ENCODE measurements around the gene LBHD2.

The LBHD2 gene

DNA sequence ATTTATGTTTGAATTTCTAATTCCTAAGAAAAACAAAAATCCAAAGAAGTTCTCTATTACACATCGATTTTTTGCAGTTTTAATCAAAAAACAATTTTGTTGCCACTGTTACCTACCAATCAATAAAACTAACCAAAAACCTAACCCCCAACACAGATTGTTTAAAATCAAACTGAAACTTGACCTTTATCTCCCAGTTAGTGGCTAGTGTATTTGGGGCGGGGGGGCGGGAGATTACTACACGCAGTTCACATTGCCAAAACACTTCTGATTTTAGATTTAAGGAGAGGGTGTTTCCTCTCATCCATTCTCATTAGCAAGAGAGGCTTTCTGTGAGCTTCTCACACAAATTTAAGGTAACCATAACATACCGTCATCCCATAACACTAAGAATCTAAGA is 33.1 kb upstream of the LBHD2 start:
- Histone ChIP-seq H3K79me2 (ENCODE audit: control insufficient read depth, insufficient read depth, low read length) (peaks cover 64% of the 10 kb centered on the region), H3K4me3 (ENCODE audit: low read length) (no peak overlapping the region), H2AK5ac (ENCODE audit: low read length) (no peak overlapping the region), H4K8ac (ENCODE audit: low read depth, low read length) (no peak overlapping the region), H3K4me2 (ENCODE audit: low read length) (no peak overlapping the region), H3K23ac (ENCODE audit: low read length) (no peak overlapping the region), H3K18ac (ENCODE audit: low read length) (no peak overlapping the region), H2BK120ac (ENCODE audit: low read depth, low read length) (no peak overlapping the region), H3K27me3 (ENCODE audit: insufficient read depth, low read length, poor library complexity) (no peaks in the 10 kb centered on the region), H3K4ac (ENCODE audit: low read depth, low read length) (no peak overlapping the region), H3K4me1 (ENCODE audit: control insufficient read depth, low read depth, low read length) (peaks cover 4% of the 10 kb centered on the region), H3K27ac (ENCODE audit: low read depth, low read length) (no peak overlapping the region), H3K56ac (ENCODE audit: low read length) (no peak overlapping the region), H2BK15ac (replicated peaks; ENCODE audit: low read depth) (no peak overlapping the region), H3K9ac (ENCODE audit: low read length) (no peak overlapping the region), H3K36me3 (ENCODE audit: control insufficient read depth, insufficient read depth, low read length) (no peaks in the 10 kb centered on the region), H2BK5ac (ENCODE audit: low read length) (no peak overlapping the region), H3K79me1 (ENCODE audit: low read length) (peaks cover 23% of the 10 kb centered on the region), H4K5ac (ENCODE audit: low read length) (no peak overlapping the region)
- no peak for DNase-seq
- WGBS (ENCODE audit: extremely low coverage, insufficient coverage, low lambda C conversion rate): 100% methylated on average over 1 of the region's 5 CpGs

DNA sequence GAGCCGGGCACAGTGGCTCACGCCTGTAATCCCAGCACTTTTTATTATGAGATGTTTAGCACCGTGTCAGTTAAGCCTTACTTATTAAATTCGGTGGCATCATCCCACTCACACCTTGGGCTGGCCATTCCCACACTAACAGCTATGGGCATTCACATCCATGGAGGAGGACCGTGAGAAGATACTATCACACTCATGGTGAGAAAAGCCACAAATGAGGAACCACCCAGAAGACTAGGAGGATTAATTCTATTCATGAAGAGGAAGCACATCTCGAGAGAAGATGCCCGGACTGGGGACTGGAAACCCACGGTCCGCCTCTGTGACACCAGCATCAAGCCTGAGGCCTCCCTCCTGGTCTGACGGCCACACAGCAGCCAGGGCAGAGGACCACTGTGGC is 31.6 kb upstream of the LBHD2 start:
- peaks cover 5% of the 10 kb centered on the region for H3K4me1 ChIP-seq (ENCODE audit: control insufficient read depth, low read depth, low read length)

DNA sequence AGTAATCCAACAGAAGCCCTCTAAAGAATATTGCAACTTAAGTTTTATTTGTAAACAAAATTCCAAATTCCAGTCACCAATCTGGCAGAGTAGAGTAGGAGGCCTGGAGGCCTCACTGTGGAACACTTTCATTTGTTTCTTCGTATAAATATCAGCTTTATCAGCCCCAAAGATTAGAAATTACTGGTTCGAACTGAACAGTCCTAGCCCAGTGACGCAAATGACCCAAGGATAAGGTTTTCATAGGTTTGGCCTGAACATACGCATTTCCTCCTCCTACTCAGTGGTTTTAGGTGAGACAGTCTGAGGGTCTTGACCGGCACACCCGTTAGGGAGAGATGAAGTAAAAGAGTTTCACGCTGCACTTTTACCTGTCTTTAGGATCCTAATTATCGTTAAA is 28.3 kb upstream of the LBHD2 start:
- Histone ChIP-seq H2AK5ac (ENCODE audit: low read length) (no peak overlapping the region), H3K27ac (ENCODE audit: low read depth, low read length) (no peak overlapping the region), H4K8ac (ENCODE audit: low read depth, low read length) (no peak overlapping the region), H3K4me2 (ENCODE audit: low read length) (peak overlapping the region; percentile 47), H3K56ac (ENCODE audit: low read length) (peak overlapping the region; percentile 37), H3K9ac (ENCODE audit: low read length) (peak overlapping the region; percentile 72), H3K79me1 (ENCODE audit: low read length) (peaks cover 12% of the 10 kb centered on the region), H3K4me1 (ENCODE audit: control insufficient read depth, low read depth, low read length) (peaks cover 5% of the 10 kb centered on the region), H3K23ac (ENCODE audit: low read length) (no peak overlapping the region), H3K4me3 (ENCODE audit: low read length) (no peak overlapping the region), H3K79me2 (ENCODE audit: control insufficient read depth, insufficient read depth, low read length) (peaks cover 41% of the 10 kb centered on the region), H3K4ac (ENCODE audit: low read depth, low read length) (no peak overlapping the region), H2BK120ac (ENCODE audit: low read depth, low read length) (no peak overlapping the region), H3K27me3 (ENCODE audit: insufficient read depth, low read length, poor library complexity) (no peaks in the 10 kb centered on the region), H3K18ac (ENCODE audit: low read length) (no peak overlapping the region), H2BK5ac (ENCODE audit: low read length) (no peak overlapping the region), H2BK15ac (replicated peaks; ENCODE audit: low read depth) (no peak overlapping the region), H3K36me3 (ENCODE audit: control insufficient read depth, insufficient read depth, low read length) (no peaks in the 10 kb centered on the region), H4K5ac (ENCODE audit: low read length) (no peak overlapping the region)
- WGBS (ENCODE audit: extremely low coverage, insufficient coverage, low lambda C conversion rate): no CpG with 5 or more reads among the region's 8 CpGs
- DNase-seq: no peak

More for the DNA sequence above, 31.6 kb upstream of the LBHD2 start:
- Histone ChIP-seq H3K79me2 (ENCODE audit: control insufficient read depth, insufficient read depth, low read length) (peaks cover 63% of the 10 kb centered on the region), H4K8ac (ENCODE audit: low read depth, low read length) (no peak overlapping the region), H3K56ac (ENCODE audit: low read length) (no peak overlapping the region), H2BK5ac (ENCODE audit: low read length) (no peak overlapping the region), H3K4me2 (ENCODE audit: low read length) (no peak overlapping the region), H3K36me3 (ENCODE audit: control insufficient read depth, insufficient read depth, low read length) (no peaks in the 10 kb centered on the region), H3K27ac (ENCODE audit: low read depth, low read length) (no peak overlapping the region), H3K4me3 (ENCODE audit: low read length) (no peak overlapping the region), H3K18ac (ENCODE audit: low read length) (no peak overlapping the region), H2BK15ac (replicated peaks; ENCODE audit: low read depth) (no peak overlapping the region), H2BK120ac (ENCODE audit: low read depth, low read length) (no peak overlapping the region), H3K9ac (ENCODE audit: low read length) (no peak overlapping the region), H3K23ac (ENCODE audit: low read length) (no peak overlapping the region), H3K79me1 (ENCODE audit: low read length) (peaks cover 22% of the 10 kb centered on the region), H2AK5ac (ENCODE audit: low read length) (no peak overlapping the region), H3K27me3 (ENCODE audit: insufficient read depth, low read length, poor library complexity) (no peaks in the 10 kb centered on the region), H3K4ac (ENCODE audit: low read depth, low read length) (no peak overlapping the region), H4K5ac (ENCODE audit: low read length) (no peak overlapping the region)
- DNase-seq: no peak
- no CpG with 5 or more reads among the region's 10 CpGs for WGBS (ENCODE audit: extremely low coverage, insufficient coverage, low lambda C conversion rate)

DNA sequence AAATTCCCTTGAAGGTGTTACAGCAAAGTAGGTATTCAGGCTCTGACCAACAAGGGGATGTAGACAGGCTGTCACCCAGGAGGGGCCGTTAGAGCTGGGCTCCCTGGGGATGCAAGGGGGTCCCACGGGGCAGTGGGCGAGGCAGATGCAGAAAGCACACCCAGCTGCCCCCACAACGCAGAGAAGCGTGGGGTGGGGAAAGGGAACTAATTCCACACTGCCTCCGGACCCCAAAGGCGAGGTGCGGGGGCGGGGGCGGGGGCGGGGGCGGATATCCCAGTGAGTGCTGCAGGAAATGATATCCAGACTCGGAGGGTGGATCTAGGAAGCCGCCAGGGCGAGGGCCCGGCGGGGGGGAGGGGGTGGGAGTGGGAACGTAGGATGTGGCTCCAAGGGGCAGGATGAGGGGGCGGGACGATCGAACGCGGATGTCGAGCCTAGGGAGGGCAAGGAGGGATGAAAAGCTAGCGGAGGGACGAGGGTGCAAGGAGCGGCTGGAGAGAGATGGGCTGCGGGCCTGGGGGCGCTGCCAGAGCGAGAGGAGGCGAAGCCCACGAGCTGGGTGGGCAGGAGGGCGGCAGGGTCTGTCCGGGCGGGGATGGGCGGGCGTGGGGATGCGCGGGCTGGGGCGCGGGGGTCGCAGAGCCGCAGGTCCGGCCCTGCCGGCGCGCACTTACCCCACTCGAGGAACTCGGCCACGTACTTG is 27.5 kb upstream of the LBHD2 start:
- Histone ChIP-seq H3K4ac (ENCODE audit: low read depth, low read length) (peak overlapping the region; percentile 84), H2BK120ac (ENCODE audit: low read depth, low read length) (no peak overlapping the region), H3K79me2 (ENCODE audit: control insufficient read depth, insufficient read depth, low read length) (peaks cover 39% of the 10 kb centered on the region), H3K56ac (ENCODE audit: low read length) (peak overlapping the region; percentile 99), H3K4me2 (ENCODE audit: low read length) (peak overlapping the region; percentile 70), H4K5ac (ENCODE audit: low read length) (no peak overlapping the region), H3K36me3 (ENCODE audit: control insufficient read depth, insufficient read depth, low read length) (no peaks in the 10 kb centered on the region), H2AK5ac (ENCODE audit: low read length) (no peak overlapping the region), H2BK5ac (ENCODE audit: low read length) (no peak overlapping the region), H2BK15ac (replicated peaks; ENCODE audit: low read depth) (no peak overlapping the region), H3K27ac (ENCODE audit: low read depth, low read length) (peak overlapping the region; percentile 96), H4K8ac (ENCODE audit: low read depth, low read length) (no peak overlapping the region), H3K9ac (ENCODE audit: low read length) (peak overlapping the region; percentile 97), H3K18ac (ENCODE audit: low read length) (peak overlapping the region; percentile 95), H3K23ac (ENCODE audit: low read length) (peak overlapping the region; percentile 66), H3K27me3 (ENCODE audit: insufficient read depth, low read length, poor library complexity) (no peaks in the 10 kb centered on the region), H3K4me1 (ENCODE audit: control insufficient read depth, low read depth, low read length) (peaks cover 5% of the 10 kb centered on the region), H3K4me3 (ENCODE audit: low read length) (peak overlapping the region; percentile 95), H3K79me1 (ENCODE audit: low read length) (peaks cover 12% of the 10 kb centered on the region)
- DNase-seq: peak; percentile 87
- no CpG with 5 or more reads among the region's 50 CpGs for WGBS (ENCODE audit: extremely low coverage, insufficient coverage, low lambda C conversion rate)

DNA sequence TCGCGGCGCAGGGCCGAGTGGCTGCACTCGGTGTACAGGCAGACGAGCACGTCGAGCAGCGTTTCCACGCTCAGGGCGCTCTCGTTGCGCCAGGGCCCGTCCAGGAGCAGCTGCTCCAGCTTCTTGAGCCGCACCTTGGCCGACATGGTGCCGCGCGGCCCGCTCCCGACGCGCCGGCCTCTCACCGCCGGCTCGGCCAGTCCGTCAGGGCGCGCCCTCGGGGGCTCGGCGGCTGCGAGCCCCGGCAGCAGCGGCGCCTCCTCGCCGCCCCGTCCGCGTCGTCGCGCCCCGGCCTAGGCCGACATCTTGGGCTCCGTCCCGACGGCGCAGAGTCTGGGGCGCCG is 27.0 kb upstream of the LBHD2 start:
- DNase-seq: peak; percentile 26
- Histone ChIP-seq H3K27me3 (ENCODE audit: insufficient read depth, low read length, poor library complexity) (no peaks in the 10 kb centered on the region), H2BK120ac (ENCODE audit: low read depth, low read length) (peak overlapping the region; percentile 92), H2BK5ac (ENCODE audit: low read length) (no peak overlapping the region), H3K4me3 (ENCODE audit: low read length) (peak overlapping the region; percentile 95), H3K27ac (ENCODE audit: low read depth, low read length) (peak overlapping the region; percentile 96), H4K8ac (ENCODE audit: low read depth, low read length) (peak overlapping the region; percentile 91), H3K23ac (ENCODE audit: low read length) (peak overlapping the region; percentile 66), H3K18ac (ENCODE audit: low read length) (peak overlapping the region; percentile 95), H3K4me2 (ENCODE audit: low read length) (peak overlapping the region; percentile 70), H2AK5ac (ENCODE audit: low read length) (no peak overlapping the region), H3K4ac (ENCODE audit: low read depth, low read length) (peak overlapping the region; percentile 84), H3K79me1 (ENCODE audit: low read length) (peaks cover 12% of the 10 kb centered on the region), H2BK15ac (replicated peaks; ENCODE audit: low read depth) (no peak overlapping the region), H3K9ac (ENCODE audit: low read length) (peak overlapping the region; percentile 97), H3K56ac (ENCODE audit: low read length) (peak overlapping the region; percentile 99), H3K4me1 (ENCODE audit: control insufficient read depth, low read depth, low read length) (peaks cover 5% of the 10 kb centered on the region), H3K79me2 (ENCODE audit: control insufficient read depth, insufficient read depth, low read length) (peaks cover 34% of the 10 kb centered on the region), H4K5ac (ENCODE audit: low read length) (no peak overlapping the region), H3K36me3 (ENCODE audit: control insufficient read depth, insufficient read depth, low read length) (no peaks in the 10 kb centered on the region)
- no CpG with 5 or more reads among the region's 53 CpGs for WGBS (ENCODE audit: extremely low coverage, insufficient coverage, low lambda C conversion rate)

Measured in mesendoderm (in vitro differentiated cells).